ENCODE measurements around the gene NTSR1. TPM values are rescaled to one million over a fixed set of nuclear protein-coding genes. Genes with fewer than 3 reads are reported as not detected.
A peak's percentile ranks its signal among the peaks of the same experiment; 100 is the strongest.

Gene NTSR1
- polyA plus RNA-seq, 1 experiment, result 0.09 TPM

DNA sequence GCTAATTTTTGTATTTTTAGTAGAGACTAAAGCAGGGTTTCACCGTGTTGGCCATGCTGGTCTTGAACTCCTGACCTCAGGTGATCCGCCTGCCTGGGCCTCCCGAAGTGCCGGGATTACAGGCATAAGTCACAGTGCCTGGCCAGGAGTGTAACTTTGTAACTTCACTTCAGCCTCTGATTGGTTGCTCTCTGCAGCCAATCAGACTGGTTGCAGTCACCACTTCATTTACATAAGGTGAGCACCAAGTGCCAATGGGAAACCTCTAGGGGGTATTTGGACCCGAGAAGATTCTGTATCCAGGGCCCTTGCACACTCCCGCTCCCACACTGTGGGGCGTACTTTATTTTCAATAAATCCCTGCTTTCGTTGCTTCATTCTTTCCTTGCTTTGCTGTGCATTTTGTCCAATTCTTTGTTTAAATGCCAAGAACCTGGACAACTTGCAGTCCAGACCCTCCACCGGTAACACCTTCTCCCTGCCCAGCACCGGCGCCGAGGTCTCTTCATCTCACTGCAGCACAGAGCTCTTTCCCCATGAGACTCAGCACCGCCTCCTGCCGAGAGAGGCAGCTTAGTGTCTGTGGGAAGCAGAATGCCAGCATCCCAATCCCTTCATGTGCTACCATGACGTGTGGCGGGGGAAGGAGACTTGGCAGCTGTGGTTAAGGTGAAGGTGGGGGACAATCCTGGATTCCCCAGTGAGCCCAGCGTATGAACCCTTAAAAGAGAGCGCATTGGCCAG, 73.7 kb downstream of the NTSR1 start:
- peaks cover under 1% of the 10 kb centered on the region; the same call in 1 of the 2 replicates for H3K9me3 ChIP-seq (ENCODE audit: control insufficient read depth, insufficient read depth, low read length)
- peaks cover 15% of the 10 kb centered on the region for H3K27me3 ChIP-seq (ENCODE audit: control insufficient read depth, insufficient read depth, low read length)
- no peak overlapping the region for H3K27ac ChIP-seq (ENCODE audit: low read depth, low read length)
- CTCF ChIA-PET, result interaction anchor here (1.3 to 1.6 kb wide), 2 partner anchors 9 to 114 kb away, joined by 3 to 10 read pairs; no protein-coding TSS in a partner anchor
- 0 out of 2 replicates have a peak, but pooled peaks have one; percentile 15 for TF ChIP-seq CTCF (IDR thresholded peaks at IDR 0.05; ENCODE audit: low read depth, low read length)
- POLR2A ChIA-PET, result no interaction called here
- no peak overlapping the region for H3K4me3 ChIP-seq (ENCODE audit: low read depth, low read length)
- no peak for DNase-seq (ENCODE audit: low read depth, low spot score)

DNA sequence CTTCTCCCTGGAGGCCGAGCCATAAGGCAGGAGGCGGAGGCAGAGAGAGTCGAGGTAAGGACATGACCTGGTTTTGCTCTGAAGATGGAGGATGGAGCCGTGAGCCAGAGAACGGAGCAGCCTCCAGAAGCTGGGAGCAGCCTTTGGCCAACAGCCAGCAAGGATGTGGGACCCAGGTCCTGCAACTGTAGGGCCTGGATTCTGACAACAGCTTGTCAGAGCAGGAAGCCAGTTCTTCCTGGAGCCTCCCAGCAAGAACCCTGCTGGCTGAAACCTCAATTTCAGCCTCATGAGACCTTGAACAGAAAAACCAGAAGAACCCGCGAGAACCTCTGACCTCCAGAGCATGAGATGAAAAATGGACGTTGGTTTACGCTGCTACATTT, 74.2 kb downstream of the NTSR1 start:
- Histone ChIP-seq H3K27me3 (ENCODE audit: control insufficient read depth, insufficient read depth, low read length) (peaks cover 18% of the 10 kb centered on the region), H3K9me3 (ENCODE audit: control insufficient read depth, insufficient read depth, low read length) (no peaks in the 10 kb centered on the region; the same call in 1 of the 2 replicates), H3K4me3 (ENCODE audit: low read depth, low read length) (no peak overlapping the region), H3K27ac (ENCODE audit: low read depth, low read length) (no peak overlapping the region)
- no peak for DNase-seq (ENCODE audit: low read depth, low spot score)
- no peak for TF ChIP-seq CTCF (IDR thresholded peaks at IDR 0.05; ENCODE audit: low read depth, low read length)
- ChIA-PET POLR2A (no interaction called here), CTCF (interaction anchor here (1.3 to 1.6 kb wide), 2 partner anchors 8 to 115 kb away, joined by 3 to 10 read pairs; no protein-coding TSS in a partner anchor)

DNA sequence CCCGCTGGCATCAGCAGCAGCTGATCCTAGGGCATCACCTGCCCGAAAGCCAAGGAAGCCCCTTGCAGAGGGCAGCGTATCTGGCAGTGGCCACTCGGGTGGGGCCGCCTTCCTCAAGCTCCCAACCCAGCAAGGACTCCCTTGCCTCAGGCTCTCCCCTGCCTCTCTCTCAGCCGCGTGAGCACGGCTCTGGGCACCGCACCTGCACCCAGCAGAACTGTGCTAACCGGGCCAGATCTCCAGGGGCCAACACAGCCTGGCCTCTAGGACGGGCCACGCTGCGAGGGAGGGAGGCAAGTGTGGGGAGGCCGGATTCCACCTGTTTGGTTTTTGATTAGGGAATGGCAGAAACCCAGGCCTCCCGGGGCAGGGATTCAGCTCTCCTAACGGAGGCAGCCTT, 75.9 kb downstream of the NTSR1 start:
- no peaks in the 10 kb centered on the region; the same call in 1 of the 2 replicates for H3K9me3 ChIP-seq (ENCODE audit: control insufficient read depth, insufficient read depth, low read length)
- DNase-seq (ENCODE audit: low read depth, low spot score), result no peak
- ChIA-PET POLR2A (no interaction called here), CTCF (no interaction called here)
- no peak overlapping the region for H3K27ac ChIP-seq (ENCODE audit: low read depth, low read length)
- no peak overlapping the region for H3K4me3 ChIP-seq (ENCODE audit: low read depth, low read length)
- no peak for TF ChIP-seq CTCF (IDR thresholded peaks at IDR 0.05; ENCODE audit: low read depth, low read length)
- H3K27me3 ChIP-seq (ENCODE audit: control insufficient read depth, insufficient read depth, low read length), result peaks cover 20% of the 10 kb centered on the region

GRCh38 chr20:62785393-62785792, 76.8 kb downstream of the NTSR1 start:
- Histone ChIP-seq H3K27me3 (ENCODE audit: control insufficient read depth, insufficient read depth, low read length) (peaks cover 20% of the 10 kb centered on the region), H3K4me3 (ENCODE audit: low read depth, low read length) (no peak overlapping the region), H3K9me3 (ENCODE audit: control insufficient read depth, insufficient read depth, low read length) (no peaks in the 10 kb centered on the region; the same call in 1 of the 2 replicates), H3K27ac (ENCODE audit: low read depth, low read length) (no peak overlapping the region)
- TF ChIP-seq CTCF (IDR thresholded peaks at IDR 0.05; ENCODE audit: low read depth, low read length), result no peak
- no peak for DNase-seq (ENCODE audit: low read depth, low spot score)
- ChIA-PET POLR2A (no interaction called here), CTCF (no interaction called here)

DNA sequence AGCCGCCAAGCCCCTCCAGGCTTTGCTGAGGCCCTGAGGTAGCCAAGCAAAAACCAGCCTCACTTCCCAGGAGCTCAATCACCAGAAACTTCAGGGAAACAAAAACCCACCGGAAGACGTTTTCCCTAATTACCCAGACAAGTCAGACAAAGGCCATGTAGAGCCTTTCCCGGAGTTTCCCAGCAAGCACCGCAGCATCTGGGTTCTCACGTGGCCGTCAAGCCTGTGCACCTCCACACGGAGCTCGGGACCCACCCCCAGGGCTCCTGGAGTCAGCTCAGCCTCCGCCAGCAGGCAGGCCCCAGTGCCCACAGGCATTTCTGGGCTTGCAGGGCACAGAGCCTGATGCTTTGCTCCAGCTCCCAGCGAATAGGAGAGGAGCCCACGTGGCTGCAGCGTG, 77.5 kb downstream of the NTSR1 start:
- ChIA-PET CTCF (interaction anchor here (1.3 kb wide), 1 partner anchor 119 kb away, joined by 4 read pairs; no protein-coding TSS in a partner anchor), POLR2A (no interaction called here)
- TF ChIP-seq CTCF (IDR thresholded peaks at IDR 0.05; ENCODE audit: low read depth, low read length), result no peak
- no peak for DNase-seq (ENCODE audit: low read depth, low spot score)
- peaks cover 20% of the 10 kb centered on the region for H3K27me3 ChIP-seq (ENCODE audit: control insufficient read depth, insufficient read depth, low read length)
- H3K4me3 ChIP-seq (ENCODE audit: low read depth, low read length), result no peak overlapping the region
- no peak overlapping the region for H3K27ac ChIP-seq (ENCODE audit: low read depth, low read length)
- H3K9me3 ChIP-seq (ENCODE audit: control insufficient read depth, insufficient read depth, low read length), result no peaks in the 10 kb centered on the region; the same call in 1 of the 2 replicates

All from AG04450 (cell line).